ENCODE data around the gene HIGD1A. TPM values are rescaled to one million over a fixed set of nuclear protein-coding genes. Genes with fewer than 3 reads are reported as not detected.

HIGD1A gene
- total and polyA plus RNA-seq, 4 donors: 76.1 to 148 (median 86.1) TPM

- H3K27ac ChIP-seq (ENCODE audit: low read depth in 1 of 2, low read length in 1 of 2): peak overlapping the region in 1 of 2 donors; percentile 64
- WGBS, 2 donors: 70 to 77% methylated on average over 6 of the region's 6 CpGs
Measured at GRCh38 chr3:42762046-42762724, 42.1 kb downstream of the HIGD1A start.

GRCh38 chr3:42758126-42758525 lies 46.2 kb downstream of the HIGD1A start:
- ATAC-seq (ENCODE audit: insufficient read depth, low FRiP score) (no peak), DNase-seq (no peak)
- Histone ChIP-seq H3K36me3 (ENCODE audit: control insufficient read depth in 4 of 4, insufficient read depth in 4 of 4, low read length in 4 of 4) (no peaks in the 10 kb centered on the region), H3K9me3 (ENCODE audit: control insufficient read depth in 4 of 4, insufficient read depth in 3 of 4, low read length in 3 of 4) (no peaks in the 10 kb centered on the region), H3K4me3 (no peak overlapping the region), H3K9ac (ENCODE audit: insufficient read depth in 1 of 2, low read length in 2 of 2) (no peak overlapping the region), H3K4me1 (ENCODE audit: control insufficient read depth in 5 of 5, insufficient read depth in 5 of 5, low read length in 5 of 5) (peaks cover 0 to 3% (median 0%) of the 10 kb centered on the region in 5 donors), H3K27me3 (ENCODE audit: control insufficient read depth in 3 of 3, insufficient read depth in 3 of 3, low read length in 2 of 3) (no peaks in the 10 kb centered on the region), H3K27ac (ENCODE audit: low read depth in 1 of 2, low read length in 1 of 2) (no peak overlapping the region)
- WGBS, 2 donors: 87 to 91% methylated on average over 11 of the region's 11 CpGs
- no peak for TF ChIP-seq CTCF (IDR thresholded peaks at IDR 0.05; ENCODE audit: control extremely low read depth, extremely low read depth)

More at GRCh38 chr3:42762046-42762724, 42.1 kb downstream of the HIGD1A start:
- no peaks in the 10 kb centered on the region for H3K36me3 ChIP-seq (ENCODE audit: control insufficient read depth in 4 of 4, insufficient read depth in 4 of 4, low read length in 4 of 4)
- DNase-seq (no peak), ATAC-seq (ENCODE audit: insufficient read depth, low FRiP score) (peak; percentile 46)
- H3K9me3 ChIP-seq (ENCODE audit: control insufficient read depth in 4 of 4, insufficient read depth in 3 of 4, low read length in 3 of 4): no peaks in the 10 kb centered on the region
- no peak for TF ChIP-seq CTCF (IDR thresholded peaks at IDR 0.05; ENCODE audit: control extremely low read depth, extremely low read depth)
- H3K27me3 ChIP-seq (ENCODE audit: control insufficient read depth in 3 of 3, insufficient read depth in 3 of 3, low read length in 2 of 3): no peaks in the 10 kb centered on the region
- peaks cover 0 to 5% (median 0%) of the 10 kb centered on the region in 5 donors for H3K4me1 ChIP-seq (ENCODE audit: control insufficient read depth in 5 of 5, insufficient read depth in 5 of 5, low read length in 5 of 5)
- H3K9ac ChIP-seq (ENCODE audit: insufficient read depth in 1 of 2, low read length in 2 of 2): no peak overlapping the region
- H3K4me3 ChIP-seq: no peak overlapping the region

- no peak for DNase-seq
- 95% methylated on average over 6 of the region's 6 CpGs for WGBS, 2 donors
- Histone ChIP-seq H3K9ac (ENCODE audit: insufficient read depth in 1 of 2, low read length in 2 of 2) (no peak overlapping the region), H3K4me3 (no peak overlapping the region), H3K36me3 (ENCODE audit: control insufficient read depth in 4 of 4, insufficient read depth in 4 of 4, low read length in 4 of 4) (no peaks in the 10 kb centered on the region), H3K9me3 (ENCODE audit: control insufficient read depth in 4 of 4, insufficient read depth in 3 of 4, low read length in 3 of 4) (no peaks in the 10 kb centered on the region), H3K4me1 (ENCODE audit: control insufficient read depth in 5 of 5, insufficient read depth in 5 of 5, low read length in 5 of 5) (no peaks in the 10 kb centered on the region), H3K27me3 (ENCODE audit: control insufficient read depth in 3 of 3, insufficient read depth in 3 of 3, low read length in 2 of 3) (no peaks in the 10 kb centered on the region), H3K27ac (ENCODE audit: low read depth in 1 of 2, low read length in 1 of 2) (no peak overlapping the region)
- no peak for ATAC-seq (ENCODE audit: insufficient read depth, low FRiP score)
- TF ChIP-seq CTCF (IDR thresholded peaks at IDR 0.05; ENCODE audit: control extremely low read depth, extremely low read depth): no peak
Measured at GRCh38 chr3:42756681-42757213, 47.5 kb downstream of the HIGD1A start.
